GM20000 (cell line): ENCODE data around the gene SLIT3.

Experiments used
- DNase-seq: peaks from one replicate; pipeline ENCODE4 v3.0.0; 2012; ENCODE audit warnings: low spot score
- TF ChIP-seq, protein P1 (sequence below): IDR thresholded peaks from 2 replicates; pipeline ENCODE4 v1.5.1; 2012; ENCODE audit warnings: mild to moderate bottlenecking, control low read depth; ENCODE audit errors: extremely low read depth, missing control alignments

The SLIT3 gene

DNA sequence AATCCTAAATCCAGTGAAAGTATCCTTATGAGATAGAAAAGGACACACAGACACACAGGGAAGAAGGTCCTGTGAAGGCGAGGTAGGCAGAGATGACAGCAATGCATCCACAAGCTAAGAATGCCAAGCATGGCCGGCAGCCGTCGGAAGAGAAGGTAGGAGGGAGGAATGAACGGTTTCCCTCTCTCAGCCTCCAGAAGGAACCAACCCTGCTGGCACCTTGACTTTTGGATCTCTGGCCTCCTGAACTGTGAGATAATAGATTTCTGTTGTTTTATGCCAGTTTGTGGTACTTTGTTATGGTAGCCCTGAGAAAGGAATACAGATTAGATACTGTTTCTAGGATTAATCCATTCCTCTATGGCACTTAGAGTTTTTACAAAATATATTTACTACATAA is 645.6 kb downstream of the SLIT3 start:
- no peak for DNase-seq
- TF ChIP-seq, protein P1, sequence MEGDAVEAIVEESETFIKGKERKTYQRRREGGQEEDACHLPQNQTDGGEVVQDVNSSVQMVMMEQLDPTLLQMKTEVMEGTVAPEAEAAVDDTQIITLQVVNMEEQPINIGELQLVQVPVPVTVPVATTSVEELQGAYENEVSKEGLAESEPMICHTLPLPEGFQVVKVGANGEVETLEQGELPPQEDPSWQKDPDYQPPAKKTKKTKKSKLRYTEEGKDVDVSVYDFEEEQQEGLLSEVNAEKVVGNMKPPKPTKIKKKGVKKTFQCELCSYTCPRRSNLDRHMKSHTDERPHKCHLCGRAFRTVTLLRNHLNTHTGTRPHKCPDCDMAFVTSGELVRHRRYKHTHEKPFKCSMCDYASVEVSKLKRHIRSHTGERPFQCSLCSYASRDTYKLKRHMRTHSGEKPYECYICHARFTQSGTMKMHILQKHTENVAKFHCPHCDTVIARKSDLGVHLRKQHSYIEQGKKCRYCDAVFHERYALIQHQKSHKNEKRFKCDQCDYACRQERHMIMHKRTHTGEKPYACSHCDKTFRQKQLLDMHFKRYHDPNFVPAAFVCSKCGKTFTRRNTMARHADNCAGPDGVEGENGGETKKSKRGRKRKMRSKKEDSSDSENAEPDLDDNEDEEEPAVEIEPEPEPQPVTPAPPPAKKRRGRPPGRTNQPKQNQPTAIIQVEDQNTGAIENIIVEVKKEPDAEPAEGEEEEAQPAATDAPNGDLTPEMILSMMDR, result no peak

DNA sequence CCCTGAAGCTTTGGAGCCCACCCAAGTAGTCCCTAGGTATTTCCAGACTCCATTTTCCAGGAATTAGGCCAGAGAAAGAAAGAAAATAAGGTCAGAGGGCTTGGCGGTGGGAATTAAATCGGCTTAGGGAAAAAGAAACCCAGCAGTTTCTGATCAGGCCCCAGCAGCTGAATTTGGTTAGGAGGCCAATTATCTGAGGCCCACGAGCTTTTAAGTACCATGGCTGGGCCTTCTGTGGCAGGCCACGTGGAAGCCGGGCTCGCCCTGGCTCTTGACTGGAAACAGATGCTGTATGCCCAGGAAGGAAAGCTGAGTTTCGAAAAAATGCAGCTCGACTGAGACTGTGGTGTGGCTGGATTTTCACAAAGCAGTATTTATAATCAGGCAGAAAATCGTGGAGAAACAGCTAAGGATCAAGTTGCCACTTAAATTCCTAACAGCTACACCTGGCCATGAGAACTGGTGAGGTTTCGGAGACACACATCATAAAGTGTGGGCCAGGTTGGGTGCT is 646.7 kb downstream of the SLIT3 start:
- DNase-seq, result no peak
- TF ChIP-seq, protein P1, result no peak

DNA sequence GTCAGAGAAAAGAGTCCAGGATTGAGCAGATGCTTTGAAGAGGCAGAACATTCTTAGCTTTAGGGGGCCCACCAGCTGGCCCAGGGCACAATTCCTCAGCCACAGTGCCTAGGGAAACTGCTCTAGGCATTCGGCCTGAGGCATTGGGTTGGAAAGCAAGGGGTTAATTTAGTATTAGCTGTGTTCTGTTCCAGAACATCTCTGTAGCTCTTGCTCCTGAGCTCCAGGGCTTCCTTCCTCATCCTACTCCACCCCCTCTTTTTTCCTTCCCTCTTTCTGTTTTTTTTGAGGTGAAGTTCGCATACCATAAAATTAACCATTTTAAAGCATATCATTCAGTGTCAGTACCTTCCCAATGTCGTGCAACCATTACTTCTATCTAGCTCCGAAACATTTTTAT is 647.3 kb downstream of the SLIT3 start:
- TF ChIP-seq, protein P1, result no peak
- no peak for DNase-seq

DNA sequence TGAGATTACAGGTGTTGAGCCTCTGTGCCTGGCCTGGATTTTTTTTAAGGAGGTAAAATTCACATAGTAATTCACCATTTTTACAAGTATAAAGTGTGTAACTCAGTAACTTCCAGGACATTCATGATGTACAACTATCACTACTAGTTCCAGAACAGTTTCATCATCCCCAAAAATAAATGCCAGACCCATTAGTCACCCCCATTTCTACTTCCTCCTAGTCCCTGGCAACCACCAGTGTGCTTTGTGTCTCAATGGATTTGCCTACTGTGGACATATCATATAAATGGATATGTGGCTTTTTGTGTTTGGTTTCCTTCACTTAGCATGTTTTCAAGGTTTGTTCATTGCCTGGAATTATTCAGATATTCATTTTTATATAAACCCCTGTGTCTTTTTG is 649.3 kb downstream of the SLIT3 start:
- TF ChIP-seq, protein P1, result no peak
- DNase-seq, result no peak

DNA sequence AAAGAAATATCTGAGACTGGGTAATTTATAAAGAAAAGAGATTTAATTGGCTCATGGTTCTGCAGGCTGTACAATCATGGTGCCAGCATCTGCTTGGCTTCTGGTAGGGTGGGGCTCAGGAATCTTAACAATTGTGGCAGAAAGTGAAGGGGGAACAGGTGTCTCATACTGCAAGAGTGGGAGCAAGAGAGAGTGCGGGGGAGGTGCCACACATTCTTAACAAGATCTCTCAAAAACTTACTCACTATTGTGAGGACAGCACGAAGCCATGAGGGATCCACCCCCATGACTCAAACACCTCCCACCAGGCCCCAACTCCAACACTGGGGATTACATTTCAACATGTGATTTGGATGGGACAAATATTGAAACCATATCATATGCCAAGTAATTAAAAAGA is 651.6 kb downstream of the SLIT3 start:
- no peak for DNase-seq
- TF ChIP-seq, protein P1, result no peak

DNA sequence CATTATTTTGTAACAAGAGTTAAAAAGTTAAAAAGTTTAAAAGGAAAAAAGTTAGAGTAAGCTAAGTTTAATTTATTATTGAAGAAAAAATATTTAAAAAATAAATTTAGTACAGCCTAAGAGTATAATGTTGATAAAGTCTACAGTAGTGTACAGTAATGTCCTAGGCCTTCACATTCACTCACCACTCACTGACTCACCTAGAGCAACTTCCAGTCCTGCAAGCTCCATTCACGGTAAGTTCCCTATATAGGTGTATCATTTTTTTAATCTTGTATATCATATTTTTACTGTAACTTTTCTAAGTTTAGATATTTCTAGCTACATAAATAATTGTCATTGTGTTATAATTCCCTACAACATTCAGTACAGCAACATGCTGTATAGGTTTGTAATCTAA is 652.4 kb downstream of the SLIT3 start:
- no peak for DNase-seq
- TF ChIP-seq, protein P1, result no peak

DNA sequence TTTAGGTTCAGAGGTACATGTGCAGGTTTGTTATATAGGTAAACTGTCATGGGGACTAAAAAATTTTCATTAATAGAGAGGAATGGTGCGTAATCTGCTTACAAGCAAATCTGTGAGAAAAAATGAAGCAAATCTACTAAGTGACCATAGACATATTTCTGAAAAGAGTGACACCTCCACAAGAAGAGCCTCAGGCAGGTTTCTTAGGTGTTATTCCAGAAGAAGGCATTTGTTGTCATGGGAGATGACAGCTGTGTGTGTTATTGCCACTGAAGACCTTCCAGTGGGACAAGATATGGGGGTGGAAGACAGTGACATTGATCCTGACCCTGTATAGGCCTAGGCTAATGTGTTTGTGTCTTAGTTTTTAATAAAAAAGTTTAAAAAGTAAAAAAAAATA is 652.9 kb downstream of the SLIT3 start:
- no peak for DNase-seq
- TF ChIP-seq, protein P1, result no peak

DNA sequence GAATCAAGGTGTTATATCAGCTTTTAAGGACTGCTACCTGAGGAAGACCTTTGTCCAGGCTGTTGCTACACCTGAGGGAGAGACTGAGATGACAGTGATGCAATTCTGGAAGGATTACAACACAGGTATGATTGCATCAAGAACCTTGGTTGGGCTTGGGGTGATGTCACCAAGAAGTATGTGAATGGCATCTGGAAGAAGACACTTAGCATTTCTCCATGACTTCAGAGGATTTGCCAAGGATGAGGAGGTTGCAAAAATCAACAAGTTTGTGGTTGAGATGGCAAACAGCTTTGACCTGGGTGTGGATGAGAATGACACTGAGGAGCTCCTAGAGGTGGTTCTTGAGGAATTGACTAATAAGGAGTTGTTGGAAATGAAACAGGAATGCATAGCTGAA is 653.9 kb downstream of the SLIT3 start:
- TF ChIP-seq, protein P1, result no peak
- no peak for DNase-seq
